Glutamatergic neuron (in vitro differentiated cells): ENCODE results near the gene STAMBP. TPM values are rescaled to one million over a fixed set of nuclear protein-coding genes. Genes with fewer than 3 reads are reported as not detected.

ENCODE experiments used
- DNase-seq: peaks from one replicate; pipeline ENCODE4 v3.0.0; 2022
- H3K27ac Mint-ChIP-seq: one replicate; pipeline ENCODE4 v1.8.0; 2020; ENCODE audit warnings: mild to moderate bottlenecking, mixed read lengths, inconsistent platforms; ENCODE audit not compliant: unreplicated experiment
- H3K27me3 Mint-ChIP-seq: one replicate; pipeline ENCODE4 v1.8.0; 2020; ENCODE audit warnings: mild to moderate bottlenecking, moderate library complexity, mixed read lengths, inconsistent platforms; ENCODE audit not compliant: unreplicated experiment
- H3K36me3 Mint-ChIP-seq: one replicate; pipeline ENCODE4 v1.8.0; 2020; ENCODE audit warnings: mild to moderate bottlenecking, mixed read lengths, inconsistent platforms; ENCODE audit not compliant: unreplicated experiment
- H3K4me1 Mint-ChIP-seq: one replicate; pipeline ENCODE4 v1.8.0; 2020; ENCODE audit warnings: mild to moderate bottlenecking, low read depth, mixed read lengths, inconsistent platforms; ENCODE audit not compliant: unreplicated experiment
- H3K4me3 Mint-ChIP-seq: one replicate; pipeline ENCODE4 v1.8.0; 2020; ENCODE audit warnings: mild to moderate bottlenecking, mixed read lengths, inconsistent platforms; ENCODE audit not compliant: unreplicated experiment
- H3K9me3 Mint-ChIP-seq: one replicate; pipeline ENCODE4 v1.8.0; 2020; ENCODE audit warnings: mild to moderate bottlenecking, moderate library complexity, mixed read lengths, inconsistent platforms; ENCODE audit not compliant: unreplicated experiment
- total RNA-seq: library from RNA; stranded (reverse); fragmentation: NEBNext Ultra II Directional; extraction: Animal tissue kit (Norgen Biotek cat#: 25700); gene quantifications from one replicate; pipeline ENCODE4 v1.2.1, GENCODE V29; 2021; ENCODE audit not compliant: unreplicated experiment
- TF ChIP-seq, protein P1 (sequence below): fragments of 200-600 bp; sonication (generic); IDR thresholded peaks from one replicate; pipeline ENCODE4 v1.5.0; 2021; ENCODE audit not compliant: partially characterized antibody, unreplicated experiment

The STAMBP gene
- total RNA-seq, 1 donor from 2014 or later, result 48.9 TPM

DNA sequence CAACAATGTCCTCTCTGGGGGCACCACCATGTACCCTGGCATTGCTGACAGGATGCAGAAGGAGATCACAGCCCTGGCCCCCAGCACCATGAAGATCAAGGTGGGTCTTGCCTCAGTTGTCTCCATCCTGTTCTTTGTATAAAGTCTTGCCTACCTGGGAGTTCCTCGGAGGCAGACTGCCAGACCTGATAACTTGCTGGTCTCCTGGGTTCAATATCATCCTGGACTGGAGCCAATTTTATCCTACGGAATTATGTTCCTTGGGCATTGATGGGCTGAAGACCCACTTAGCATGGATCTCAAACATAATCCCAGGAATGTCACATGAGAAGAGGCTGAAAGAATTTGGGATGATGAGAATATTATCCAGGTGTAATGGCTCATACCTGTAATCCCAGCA, 87.9 kb downstream of the STAMBP start:
- no peaks in the 10 kb centered on the region for H3K36me3 Mint-ChIP-seq
- TF ChIP-seq, protein P1, sequence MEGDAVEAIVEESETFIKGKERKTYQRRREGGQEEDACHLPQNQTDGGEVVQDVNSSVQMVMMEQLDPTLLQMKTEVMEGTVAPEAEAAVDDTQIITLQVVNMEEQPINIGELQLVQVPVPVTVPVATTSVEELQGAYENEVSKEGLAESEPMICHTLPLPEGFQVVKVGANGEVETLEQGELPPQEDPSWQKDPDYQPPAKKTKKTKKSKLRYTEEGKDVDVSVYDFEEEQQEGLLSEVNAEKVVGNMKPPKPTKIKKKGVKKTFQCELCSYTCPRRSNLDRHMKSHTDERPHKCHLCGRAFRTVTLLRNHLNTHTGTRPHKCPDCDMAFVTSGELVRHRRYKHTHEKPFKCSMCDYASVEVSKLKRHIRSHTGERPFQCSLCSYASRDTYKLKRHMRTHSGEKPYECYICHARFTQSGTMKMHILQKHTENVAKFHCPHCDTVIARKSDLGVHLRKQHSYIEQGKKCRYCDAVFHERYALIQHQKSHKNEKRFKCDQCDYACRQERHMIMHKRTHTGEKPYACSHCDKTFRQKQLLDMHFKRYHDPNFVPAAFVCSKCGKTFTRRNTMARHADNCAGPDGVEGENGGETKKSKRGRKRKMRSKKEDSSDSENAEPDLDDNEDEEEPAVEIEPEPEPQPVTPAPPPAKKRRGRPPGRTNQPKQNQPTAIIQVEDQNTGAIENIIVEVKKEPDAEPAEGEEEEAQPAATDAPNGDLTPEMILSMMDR, result no peak
- H3K4me3 Mint-ChIP-seq, result no peak overlapping the region
- DNase-seq, result no peak
- H3K4me1 Mint-ChIP-seq, result peaks cover 4% of the 10 kb centered on the region
- no peaks in the 10 kb centered on the region for H3K27me3 Mint-ChIP-seq
- H3K27ac Mint-ChIP-seq, result no peak overlapping the region
- H3K9me3 Mint-ChIP-seq, result no peaks in the 10 kb centered on the region

DNA sequence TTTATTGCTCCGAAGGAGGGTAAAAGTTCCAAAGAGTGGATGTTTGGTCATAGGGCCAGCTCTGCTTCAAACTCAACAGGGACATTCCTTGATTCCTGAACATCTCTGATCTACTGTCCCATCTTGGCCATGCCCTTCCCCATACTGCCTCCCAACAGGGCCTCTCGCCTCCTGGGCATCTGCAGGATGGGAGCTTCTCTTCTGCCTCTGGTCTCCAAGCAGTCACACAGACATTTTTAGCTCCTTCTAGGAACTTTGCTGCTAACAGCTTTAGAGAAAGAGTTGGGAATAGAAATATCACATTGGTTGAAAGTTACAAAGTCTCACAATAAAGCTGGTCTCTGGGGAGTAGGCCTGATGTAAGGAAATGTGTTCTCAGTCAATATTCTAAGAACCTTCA, 88.5 kb downstream of the STAMBP start:
- Mint-ChIP-seq H3K36me3 (no peaks in the 10 kb centered on the region), H3K4me1 (peaks cover 4% of the 10 kb centered on the region), H3K27ac (no peak overlapping the region), H3K27me3 (no peaks in the 10 kb centered on the region), H3K4me3 (no peak overlapping the region), H3K9me3 (no peaks in the 10 kb centered on the region)
- no peak for DNase-seq
- TF ChIP-seq, protein P1, result no peak

DNA sequence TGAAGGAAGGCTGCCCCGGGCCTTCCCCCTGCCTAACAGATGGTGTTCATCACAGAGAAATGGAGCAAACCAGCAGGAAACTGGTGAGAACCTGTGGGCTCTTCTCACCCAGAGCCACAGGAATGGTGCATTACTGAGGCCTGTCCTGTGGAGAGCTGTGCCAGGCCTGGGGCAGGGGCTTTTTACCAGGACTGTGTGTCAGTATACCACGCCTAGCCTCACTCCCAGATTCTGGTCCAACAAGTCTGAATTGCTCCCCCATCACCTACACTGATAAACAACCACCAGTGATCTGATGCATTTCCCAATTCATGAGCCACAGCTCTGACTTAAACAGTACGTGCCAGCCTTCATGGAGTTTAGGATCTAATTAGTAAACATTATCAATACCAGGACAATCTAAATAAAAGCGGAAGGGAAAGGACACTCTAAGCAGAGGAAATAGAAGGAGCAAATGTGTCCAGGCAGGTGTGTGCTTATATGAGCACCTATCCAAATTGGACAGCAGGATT, 89.0 kb downstream of the STAMBP start:
- H3K27me3 Mint-ChIP-seq, result no peaks in the 10 kb centered on the region
- no peak for DNase-seq
- H3K9me3 Mint-ChIP-seq, result no peaks in the 10 kb centered on the region
- TF ChIP-seq, protein P1, result no peak
- H3K36me3 Mint-ChIP-seq, result no peaks in the 10 kb centered on the region
- H3K4me1 Mint-ChIP-seq, result peaks cover 4% of the 10 kb centered on the region
- no peak overlapping the region for H3K4me3 Mint-ChIP-seq
- no peak overlapping the region for H3K27ac Mint-ChIP-seq

DNA sequence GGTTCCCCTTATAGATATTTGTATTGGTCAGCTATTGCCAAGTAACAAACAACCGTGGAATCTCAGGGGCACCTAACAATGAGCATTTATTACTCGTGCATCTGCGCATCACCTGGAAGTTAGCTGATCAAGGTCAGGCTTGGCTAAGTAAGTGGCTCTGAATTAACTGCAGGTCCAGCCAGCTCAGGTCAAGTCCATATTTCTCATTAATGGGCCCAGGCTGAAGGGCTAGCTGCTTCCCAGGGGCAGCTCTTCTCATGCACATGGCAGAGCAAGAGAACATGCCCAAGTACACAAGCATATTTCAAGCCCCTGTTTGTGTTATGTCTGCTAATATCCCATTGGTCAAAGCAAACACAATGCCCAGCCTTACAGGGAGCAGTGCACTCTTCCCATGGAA, 90.1 kb downstream of the STAMBP start:
- DNase-seq, result no peak
- Mint-ChIP-seq H3K27me3 (no peaks in the 10 kb centered on the region), H3K27ac (no peak overlapping the region), H3K4me3 (no peak overlapping the region), H3K9me3 (no peaks in the 10 kb centered on the region), H3K4me1 (peaks cover 4% of the 10 kb centered on the region), H3K36me3 (no peaks in the 10 kb centered on the region)
- TF ChIP-seq, protein P1, result no peak

DNA sequence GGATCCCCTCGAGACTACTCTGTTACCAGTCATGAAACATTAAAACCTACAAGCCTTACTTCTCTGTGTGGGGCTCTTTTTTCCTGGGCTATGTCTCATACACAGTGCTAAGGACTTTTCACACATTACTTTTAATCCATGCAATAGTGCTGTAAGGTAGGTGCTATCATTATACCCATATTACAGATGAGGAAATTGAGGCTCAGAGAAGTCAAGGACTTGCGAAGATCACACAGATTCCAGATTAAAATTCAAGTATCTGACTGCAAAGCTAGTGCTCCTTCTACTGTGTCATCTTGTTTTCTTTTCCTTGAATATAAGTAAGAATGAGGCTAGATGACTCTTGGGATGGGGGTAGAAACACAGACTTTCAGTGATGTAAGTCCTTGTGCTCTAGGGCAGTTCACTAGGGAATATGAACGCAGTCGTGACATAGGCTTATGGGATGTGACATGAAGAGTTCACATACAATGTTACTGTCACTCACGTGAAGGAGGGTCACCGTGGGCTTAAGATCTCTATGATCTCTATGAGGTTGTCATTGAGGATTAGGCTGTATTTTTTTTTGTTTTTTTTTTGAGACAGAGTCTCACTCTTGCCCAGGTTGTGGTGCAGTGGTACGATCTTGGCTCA, 91.0 kb downstream of the STAMBP start:
- no peak overlapping the region for H3K27ac Mint-ChIP-seq
- no peak for DNase-seq
- no peak overlapping the region for H3K4me3 Mint-ChIP-seq
- H3K36me3 Mint-ChIP-seq, result no peaks in the 10 kb centered on the region
- TF ChIP-seq, protein P1, result no peak
- no peaks in the 10 kb centered on the region for H3K9me3 Mint-ChIP-seq
- no peaks in the 10 kb centered on the region for H3K27me3 Mint-ChIP-seq
- H3K4me1 Mint-ChIP-seq, result peaks cover 4% of the 10 kb centered on the region
